Stomach (tissue), 9 donors: ENCODE results near the gene ELAC1. TPM values are rescaled to one million over a fixed set of nuclear protein-coding genes. Genes with fewer than 3 reads are reported as not detected.

Source experiments
- DNase-seq, 2 donors: peaks; one replicate each; pipeline versions ENCODE4 v3.0.0 to v3.0.0-alpha.2; 2013 to 2019
- H3K27ac ChIP-seq, 5 donors: fragments of 200-600 bp in 4 of 5; sonication (generic) in 4 of 5; one replicate each; pipeline ENCODE4 v1.5.1; 2013 to 2019; ENCODE audit warnings: mild to moderate bottlenecking in 1 of 5, moderate library complexity in 1 of 5
- H3K27me3 ChIP-seq, 3 donors: fragments of 200-600 bp; sonication (generic); one replicate each; pipeline ENCODE4 v1.5.1; 2017 to 2019; ENCODE audit warnings: mixed run types in 1 of 3
- H3K36me3 ChIP-seq, 4 donors: fragments of 200-600 bp; sonication (generic); 1 replicate in 3 of 4; 2 replicates in 1 of 4; pipeline ENCODE4 v1.5.1; 2016 to 2019
- H3K4me1 ChIP-seq, 4 donors: fragments of 200-600 bp; sonication (generic); one replicate each; pipeline ENCODE4 v1.5.1; 2016 to 2019
- H3K4me3 ChIP-seq, 4 donors: fragments of 200-600 bp; sonication (generic) in 3 of 4; one replicate each; pipeline ENCODE4 v1.5.1; 2016 to 2019; ENCODE audit warnings: mild to moderate bottlenecking in 1 of 4
- H3K9me3 ChIP-seq, 4 donors: fragments of 200-600 bp; sonication (generic); one replicate each; pipeline ENCODE4 v1.5.1; 2016 to 2019
- CTCF ChIP-seq, 7 experiments: fragments of 450-650 bp in 4 of 7; fragments of 200-600 bp in 3 of 7; sonication (generic) in 3 of 7; IDR thresholded peaks; one replicate each; pipeline ENCODE4 v1.5.1; 2016 to 2019; ENCODE audit warnings: antibody characterized with exemption in 7 of 7, control low read depth in 2 of 7, mild to moderate bottlenecking in 1 of 7
- EP300 ChIP-seq: sonication (generic); formaldehyde crosslinking; IDR thresholded peaks from one replicate; pipeline ENCODE4 v1.6.1; 2017; ENCODE audit warnings: antibody characterized with exemption
- POLR2A ChIP-seq, 4 donors: fragments of 450-650 bp; IDR thresholded peaks; one replicate each; pipeline ENCODE4 v1.6.1; 2016; ENCODE audit warnings: antibody characterized with exemption in 4 of 4, control low read depth in 2 of 4, mild to moderate bottlenecking in 1 of 4, moderate library complexity in 1 of 4
- POLR2AphosphoS5 ChIP-seq, 3 donors: sonication (generic); formaldehyde crosslinking; IDR thresholded peaks; one replicate each; pipeline ENCODE4 v1.6.1; 2016; ENCODE audit warnings: antibody characterized with exemption in 3 of 3
- WGBS, 5 donors: extraction: QIAGEN DNeasy Blood & Tissue Kit in 3 of 5; methylation state at CpG; one replicate each; pipeline versions ENCODE4 v1.1.5 to v1.1.7; 2013 to 2018; 5-methylcytosine and 5-hydroxymethylcytosine counted together
- intact Hi-C: fragments of 100-400 bp; cut with DNase I; formaldehyde crosslinking; loops from one replicate; pipeline ENCODE4 v1.15.1; 2023; ENCODE audit warnings: low total_unique reads
- polyA plus RNA-seq, 3 donors: library from polyadenylated mRNA; stranded (reverse); fragments of 200-250 nt; gene quantifications; one replicate each; pipeline ENCODE4 v1.2.3, GENCODE V29; 2013
- total RNA-seq, 5 donors: library from RNA; depleted of rRNA; stranded (reverse); fragments of >200 nt; gene quantifications; one replicate each; pipeline versions ENCODE4 v1.1.0 to v1.2.3, GENCODE V29; 2014 to 2016
- donor health status: healthy with polysubstance abuse.
- donor health status: Bipolar disorder and iron deficiency.
- donor health status: healthy.

The ELAC1 gene
- total and polyA plus RNA-seq, 8 donors, result 0.87 to 22.8 (median 6.4) TPM

- peaks cover 0 to 50% (median 44%) of the 10 kb centered on the region in 4 donors for H3K36me3 ChIP-seq
- no peaks in the 10 kb centered on the region for H3K4me1 ChIP-seq
- H3K27ac ChIP-seq, result no peak overlapping the region
- 61 to 72% (median 67%) methylated on average over 1 of the region's 1 CpG for whole genome bisulfite sequencing, 5 donors
- no peak for DNase-seq
- H3K9me3 ChIP-seq, result no peaks in the 10 kb centered on the region
- TF ChIP-seq POLR2A (IDR thresholded peaks at IDR 0.05) (no peak), POLR2AphosphoS5 (IDR thresholded peaks at IDR 0.05) (no peak), CTCF (IDR thresholded peaks at IDR 0.05) (no peak), EP300 (no peak)
- no peak overlapping the region for H3K4me3 ChIP-seq
- H3K27me3 ChIP-seq, result no peaks in the 10 kb centered on the region
- intact Hi-C loops, result no loop called here
These were observed 19.9 kb upstream of the ELAC1 start for GRCh38 chr18:50947899-50948298.

- TF ChIP-seq POLR2A (IDR thresholded peaks at IDR 0.05) (no peak), EP300 (no peak), CTCF (IDR thresholded peaks at IDR 0.05) (no peak), POLR2AphosphoS5 (IDR thresholded peaks at IDR 0.05) (no peak)
- no peak overlapping the region for H3K4me3 ChIP-seq
- no peak for DNase-seq
- no peaks in the 10 kb centered on the region for H3K9me3 ChIP-seq
- no peaks in the 10 kb centered on the region for H3K4me1 ChIP-seq
- H3K36me3 ChIP-seq, result peaks cover 0 to 38% (median 32%) of the 10 kb centered on the region in 4 donors
- no peak overlapping the region for H3K27ac ChIP-seq
- intact Hi-C loops, result no loop called here
- no peaks in the 10 kb centered on the region for H3K27me3 ChIP-seq
- WGBS, 5 donors, result 66 to 81% (median 70%) methylated on average over 6 of the region's 6 CpGs
These were observed 18.7 kb upstream of the ELAC1 start for GRCh38 chr18:50949185-50949584.

- Histone ChIP-seq H3K27ac (no peak overlapping the region), H3K4me3 (no peak overlapping the region), H3K9me3 (no peaks in the 10 kb centered on the region), H3K36me3 (peaks cover 0 to 24% (median 18%) of the 10 kb centered on the region in 4 donors), H3K27me3 (no peaks in the 10 kb centered on the region), H3K4me1 (no peaks in the 10 kb centered on the region)
- 90 to 96% (median 93%) methylated on average over 4 of the region's 4 CpGs for WGBS, 5 donors
- intact Hi-C loops, result no loop called here
- TF ChIP-seq POLR2AphosphoS5 (IDR thresholded peaks at IDR 0.05), result no peak
- no peak for TF ChIP-seq POLR2A (IDR thresholded peaks at IDR 0.05)
- no peak for TF ChIP-seq CTCF (IDR thresholded peaks at IDR 0.05)
- no peak for DNase-seq
These were observed 17.2 kb upstream of the ELAC1 start for GRCh38 chr18:50950626-50951025.

- TF ChIP-seq CTCF (IDR thresholded peaks at IDR 0.05), result no peak
- TF ChIP-seq POLR2A (IDR thresholded peaks at IDR 0.05), result no peak
- no peak for TF ChIP-seq EP300
- TF ChIP-seq POLR2AphosphoS5 (IDR thresholded peaks at IDR 0.05), result no peak
These were observed 14.0 kb upstream of the ELAC1 start for GRCh38 chr18:50953822-50954221.

More at GRCh38 chr18:50953822-50954221, 14.0 kb upstream of the ELAC1 start:
- WGBS, 5 donors, result 43 to 62% (median 48%) methylated on average over 3 of the region's 3 CpGs
- Histone ChIP-seq H3K4me1 (no peaks in the 10 kb centered on the region), H3K9me3 (no peaks in the 10 kb centered on the region), H3K4me3 (no peak overlapping the region), H3K27ac (no peak overlapping the region), H3K36me3 (no peaks in the 10 kb centered on the region), H3K27me3 (no peaks in the 10 kb centered on the region)
- no peak for DNase-seq
- intact Hi-C loops, result no loop called here
